Astrocyte of the hippocampus (primary cell): Measurements from ENCODE around the gene RPP25.
A peak's percentile ranks its signal among the peaks of the same experiment; 100 is the strongest.
"Not testable (repeated sequence)": the region's sequence is repeated elsewhere in the genome, so short reads cannot be mapped to it uniquely, and the experiment has no call there.

Source experiments
- DNase-seq: peaks from one replicate; pipeline ENCODE4 v3.0.0; 2011; ENCODE audit warnings: low read depth, low spot score

RPP25 gene

GRCh38 chr15:74917676-74918075 is 38.9 kb downstream of the RPP25 start:
- DNase-seq, result no peak

GRCh38 chr15:74913799-74914198 is 42.8 kb downstream of the RPP25 start:
- not testable (repeated sequence) for DNase-seq

GRCh38 chr15:74913041-74913440 is 43.5 kb downstream of the RPP25 start:
- peak; percentile 28 for DNase-seq

GRCh38 chr15:74908635-74909034 is 47.9 kb downstream of the RPP25 start:
- DNase-seq, result no peak

- DNase-seq, result no peak
These were observed 49.3 kb downstream of the RPP25 start for GRCh38 chr15:74907163-74907870.

GRCh38 chr15:74906450-74907162 is 50.0 kb downstream of the RPP25 start, which contains the start of gene FAM219B:
FAM219B (minus strand) TSS chr15:74906851; CDS start chr15:74906800, 51 bp downstream.
- peak; percentile 94 for DNase-seq

- DNase-seq, result peak; percentile 61
These were observed 50.5 kb downstream of the RPP25 start for GRCh38 chr15:74906067-74906449.
